ENCODE results near the gene CERS2.

Gene CERS2

DNA sequence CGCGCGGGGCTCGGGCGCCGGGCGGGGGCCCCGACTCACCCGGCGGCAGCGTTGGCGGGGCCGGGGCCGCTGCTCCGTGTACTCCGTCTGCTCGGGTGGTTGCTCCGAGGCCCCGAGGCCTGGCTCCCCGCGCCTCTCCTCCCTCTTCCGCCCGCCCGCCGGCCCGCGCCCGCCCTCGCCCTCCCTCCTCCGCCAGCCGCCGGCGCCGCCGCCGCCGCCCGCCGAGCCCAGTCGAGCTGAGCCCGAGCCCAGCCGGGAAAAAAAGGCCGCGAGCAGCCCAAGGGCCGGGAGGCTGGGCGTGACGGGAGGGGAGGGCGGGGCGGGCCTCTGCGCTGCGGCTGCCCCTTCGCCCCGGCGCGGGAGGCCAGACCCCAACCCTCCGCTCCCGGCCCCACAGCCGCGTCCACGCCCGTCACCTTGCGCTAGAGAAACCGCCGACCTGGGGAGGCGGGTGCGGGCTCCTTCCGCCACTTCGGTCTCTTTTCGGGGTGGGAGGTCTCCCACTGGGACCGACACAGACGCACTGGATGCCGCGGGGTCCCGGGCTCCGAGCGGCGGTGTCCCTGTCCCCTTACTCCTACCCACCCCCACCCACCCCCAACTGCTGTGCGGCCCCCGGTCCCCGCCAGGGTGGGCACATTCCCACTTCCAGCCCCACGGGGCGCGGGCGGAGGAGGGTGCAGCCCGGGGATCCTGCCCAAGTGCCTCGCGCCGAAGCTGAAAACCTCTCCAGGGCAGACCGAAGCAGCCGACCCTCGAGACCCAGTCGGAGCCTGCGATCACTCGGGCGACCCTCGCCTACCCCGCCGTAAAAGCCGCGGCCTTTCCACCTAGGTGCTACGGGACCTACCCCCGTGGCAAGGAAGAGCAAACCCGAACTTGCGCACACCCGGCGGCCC is at the start of gene CERS2:
TSS of gene CERS2 (minus strand) at position 256 of the 899 bp plus-strand sequence. CDS start 5,745 bp downstream, outside the sequence.
- in situ Hi-C loops (cut with HindIII; ENCODE audit: low sequenced_read_pairs) = no loop called here

DNA sequence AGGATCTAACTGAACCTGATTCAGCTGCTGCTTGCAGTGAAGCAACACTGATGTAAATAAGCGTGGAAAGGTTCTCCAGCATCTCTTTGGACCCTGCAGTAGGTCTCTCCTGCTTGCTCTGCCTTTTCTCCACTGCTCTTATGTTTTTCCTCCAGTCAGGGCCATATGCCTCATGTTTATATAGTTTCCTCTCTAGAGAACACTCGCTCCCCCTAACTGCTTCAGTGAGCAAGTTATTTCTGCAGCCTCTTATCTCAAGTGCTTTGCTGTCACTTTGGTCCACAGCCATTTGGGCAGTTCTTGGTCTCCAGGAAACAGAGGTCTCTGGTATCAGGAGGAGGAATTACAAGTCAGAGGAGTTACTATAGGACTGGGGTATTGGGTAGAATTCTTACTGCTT is 38.9 kb upstream of the CERS2 start:
- in situ Hi-C loops (cut with HindIII; ENCODE audit: low sequenced_read_pairs) = no loop called here

- in situ Hi-C loops (cut with HindIII; ENCODE audit: low sequenced_read_pairs) = no loop called here
These were observed 38.2 kb upstream of the CERS2 start for GRCh38 chr1:151012684-151013471.

- in situ Hi-C loops (cut with HindIII; ENCODE audit: low sequenced_read_pairs) = no loop called here
These were observed 36.7 kb upstream of the CERS2 start for GRCh38 chr1:151011154-151011850.

- in situ Hi-C loops (cut with HindIII; ENCODE audit: low sequenced_read_pairs) = no loop called here
These were observed 35.7 kb upstream of the CERS2 start for GRCh38 chr1:151010346-151010726.

- in situ Hi-C loops (cut with HindIII; ENCODE audit: low sequenced_read_pairs) = no loop called here
These were observed 35.2 kb upstream of the CERS2 start for GRCh38 chr1:151009674-151010345.

GRCh38 chr1:151009206-151009587 is 34.6 kb upstream of the CERS2 start:
- in situ Hi-C loops (cut with HindIII; ENCODE audit: low sequenced_read_pairs) = no loop called here

DNA sequence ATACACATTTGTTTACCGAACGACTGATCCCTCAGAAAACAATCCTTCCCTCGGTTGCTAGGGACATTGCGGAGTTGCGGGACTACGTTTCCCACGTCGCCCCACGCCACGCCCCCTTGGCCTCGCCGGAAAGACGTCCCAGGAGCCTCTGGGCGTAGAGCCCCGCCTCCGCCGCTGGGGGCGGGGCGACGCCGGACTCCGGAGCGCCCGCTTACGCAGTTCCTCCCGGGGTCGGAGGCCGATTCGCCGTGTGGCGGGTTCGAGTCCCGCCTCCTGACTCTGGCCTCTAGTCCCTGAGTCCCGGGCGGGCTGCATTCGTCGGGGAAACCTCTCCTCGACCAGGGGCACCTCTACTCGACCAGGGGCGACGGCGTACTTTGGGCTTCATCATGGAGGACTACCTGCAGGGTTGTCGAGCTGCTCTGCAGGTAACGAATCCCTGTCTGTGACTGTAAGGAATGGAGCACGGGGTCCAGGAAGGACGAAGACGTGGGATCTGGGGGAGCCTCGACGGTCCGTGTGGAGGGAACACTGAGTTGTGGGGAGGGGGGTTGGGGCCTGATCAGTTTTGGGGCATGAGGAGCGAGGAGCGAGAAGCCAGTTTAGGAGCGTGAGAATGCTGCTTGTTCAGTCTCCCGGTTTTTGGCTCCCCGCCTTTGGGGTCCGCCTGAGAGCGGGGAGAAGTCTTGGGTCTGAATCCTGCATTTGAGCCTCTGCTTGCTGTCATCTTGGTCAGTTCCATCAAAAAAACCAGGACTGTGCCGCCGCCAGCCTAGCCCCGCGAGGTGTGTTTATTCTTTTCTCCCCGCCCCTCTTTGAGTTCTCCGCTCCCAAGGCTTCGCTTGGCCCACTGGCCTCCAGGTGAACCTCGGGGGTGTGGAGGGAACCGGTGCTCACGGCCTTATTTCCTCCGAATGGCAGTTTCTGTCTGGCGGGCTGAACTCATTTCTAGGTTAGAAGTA is 33.9 kb upstream of the CERS2 start, which contains the start of gene PRUNE1:
TSS of gene PRUNE1 (plus strand) at position 206 of the 962 bp plus-strand sequence. CDS start at position 390, 184 bp downstream.
- in situ Hi-C loops (cut with HindIII; ENCODE audit: low sequenced_read_pairs) = no loop called here

DNA sequence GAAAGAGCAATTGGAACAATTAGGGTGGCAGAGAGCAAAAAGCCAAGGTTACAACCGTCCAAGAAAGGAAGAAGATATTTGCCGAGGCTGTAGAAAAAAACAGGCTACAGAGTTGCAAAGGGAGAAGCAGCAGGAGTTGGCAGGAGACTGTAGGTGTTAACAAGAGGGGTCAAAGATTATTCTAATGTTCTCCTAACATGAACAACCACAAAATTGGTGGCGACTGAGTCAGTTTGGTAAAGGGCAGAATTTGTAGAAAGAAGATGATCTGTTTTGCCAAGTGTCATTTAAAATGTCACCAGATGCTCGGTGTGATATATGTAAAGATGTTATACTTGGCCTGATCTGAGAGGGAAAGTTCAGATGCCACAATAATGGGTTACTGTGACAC is 33.2 kb upstream of the CERS2 start:
- in situ Hi-C loops (cut with HindIII; ENCODE audit: low sequenced_read_pairs) = no loop called here

- in situ Hi-C loops (cut with HindIII; ENCODE audit: low sequenced_read_pairs) = no loop called here
These were observed 31.9 kb upstream of the CERS2 start, which contains the start of gene MINDY1 for GRCh38 chr1:151006327-151007052. Gene MINDY1, minus strand, starts transcription at chr1:151006902. Its CDS starts 4,285 bp downstream, at chr1:151002617.

- in situ Hi-C loops (cut with HindIII; ENCODE audit: low sequenced_read_pairs) = no loop called here
These were observed 31.2 kb upstream of the CERS2 start for GRCh38 chr1:151005729-151006319.

DNA sequence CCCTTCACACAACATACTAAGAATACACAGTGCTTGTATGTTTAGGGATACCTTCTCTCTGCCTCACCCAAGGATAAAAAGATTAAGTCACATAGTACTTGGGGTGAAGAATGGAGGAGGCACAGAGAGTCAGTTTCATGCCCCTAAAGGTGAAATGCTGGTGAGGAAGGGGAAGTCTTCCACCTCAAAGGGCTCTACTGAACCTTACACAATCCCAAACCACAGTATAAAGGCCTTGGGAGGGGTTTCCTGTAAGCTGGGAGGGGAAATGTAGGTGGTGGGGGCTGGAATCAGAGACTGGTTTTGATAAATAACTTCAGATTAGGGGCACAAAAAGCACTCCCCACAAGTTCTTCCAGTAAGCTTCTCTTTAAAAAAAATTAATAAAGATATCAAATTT is 28.5 kb upstream of the CERS2 start:
- in situ Hi-C loops (cut with HindIII; ENCODE audit: low sequenced_read_pairs) = loop anchor here (5.0 kb wide), 1 partner anchor 49 kb away; no protein-coding TSS in a partner anchor

- in situ Hi-C loops (cut with HindIII; ENCODE audit: low sequenced_read_pairs) = loop anchor here (5.0 kb wide), 1 partner anchor 50 kb away; no protein-coding TSS in a partner anchor
These were observed 28.0 kb upstream of the CERS2 start for GRCh38 chr1:151002611-151003010.

GRCh38 chr1:151002051-151002450 is 27.4 kb upstream of the CERS2 start:
- in situ Hi-C loops (cut with HindIII; ENCODE audit: low sequenced_read_pairs) = loop anchor here (5.0 kb wide), 1 partner anchor 50 kb away; no protein-coding TSS in a partner anchor

GRCh38 chr1:151001602-151002001 is 27.0 kb upstream of the CERS2 start:
- in situ Hi-C loops (cut with HindIII; ENCODE audit: low sequenced_read_pairs) = loop anchor here (5.0 kb wide), 1 partner anchor 51 kb away; no protein-coding TSS in a partner anchor

DNA sequence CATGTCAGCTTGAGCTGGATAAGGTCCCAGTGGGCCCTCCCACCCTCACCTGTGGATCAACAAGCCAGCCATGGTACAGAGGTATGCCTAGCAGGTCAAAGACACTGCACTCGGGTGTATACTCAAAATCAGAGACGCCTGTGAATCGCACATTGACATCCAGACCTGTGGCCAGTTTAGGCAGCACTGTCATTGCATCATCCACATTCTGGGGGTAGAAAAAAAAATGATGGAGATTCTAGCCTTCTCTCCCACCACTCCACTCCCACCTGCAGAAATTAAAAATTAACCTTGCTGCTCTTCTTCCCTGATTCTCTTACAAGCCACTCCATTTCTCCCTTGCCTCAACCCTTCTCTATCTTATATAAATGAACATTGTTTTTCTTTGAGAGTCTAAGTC is 25.8 kb upstream of the CERS2 start:
- in situ Hi-C loops (cut with HindIII; ENCODE audit: low sequenced_read_pairs) = loop anchor here (5.0 kb wide), 1 partner anchor 52 kb away; no protein-coding TSS in a partner anchor

DNA sequence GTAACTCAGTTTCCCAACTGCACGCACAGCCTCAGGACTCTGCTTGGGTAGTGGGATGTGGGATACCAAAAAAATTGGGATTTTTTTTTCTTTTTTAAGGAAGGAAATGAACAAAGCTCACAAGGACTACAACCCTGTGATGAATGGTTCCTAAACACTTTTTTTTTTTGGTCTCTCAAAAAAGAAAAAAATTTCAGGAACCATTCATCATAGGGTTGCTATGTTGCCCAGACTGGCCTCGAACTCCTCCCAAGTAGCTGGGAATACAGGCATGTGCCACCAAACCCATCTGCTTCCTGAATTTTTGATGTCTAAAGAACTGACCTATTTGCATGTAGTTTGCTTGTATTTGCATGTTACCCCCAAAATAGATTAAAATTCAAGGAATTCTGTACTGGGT is 25.3 kb upstream of the CERS2 start:
- in situ Hi-C loops (cut with HindIII; ENCODE audit: low sequenced_read_pairs) = loop anchor here (5.0 kb wide), 1 partner anchor 52 kb away; no protein-coding TSS in a partner anchor
